HPDE6-E6E7 (cell line): Measurements from ENCODE around the gene LSP1.
A peak's percentile ranks its signal among the peaks of the same experiment; 100 is the strongest.

ENCODE experiments used
- DNase-seq: peaks from one replicate; pipeline ENCODE4 v3.0.0; 2011; ENCODE audit warnings: missing footprints; ENCODE audit errors: extremely low spot score

Gene LSP1

DNA sequence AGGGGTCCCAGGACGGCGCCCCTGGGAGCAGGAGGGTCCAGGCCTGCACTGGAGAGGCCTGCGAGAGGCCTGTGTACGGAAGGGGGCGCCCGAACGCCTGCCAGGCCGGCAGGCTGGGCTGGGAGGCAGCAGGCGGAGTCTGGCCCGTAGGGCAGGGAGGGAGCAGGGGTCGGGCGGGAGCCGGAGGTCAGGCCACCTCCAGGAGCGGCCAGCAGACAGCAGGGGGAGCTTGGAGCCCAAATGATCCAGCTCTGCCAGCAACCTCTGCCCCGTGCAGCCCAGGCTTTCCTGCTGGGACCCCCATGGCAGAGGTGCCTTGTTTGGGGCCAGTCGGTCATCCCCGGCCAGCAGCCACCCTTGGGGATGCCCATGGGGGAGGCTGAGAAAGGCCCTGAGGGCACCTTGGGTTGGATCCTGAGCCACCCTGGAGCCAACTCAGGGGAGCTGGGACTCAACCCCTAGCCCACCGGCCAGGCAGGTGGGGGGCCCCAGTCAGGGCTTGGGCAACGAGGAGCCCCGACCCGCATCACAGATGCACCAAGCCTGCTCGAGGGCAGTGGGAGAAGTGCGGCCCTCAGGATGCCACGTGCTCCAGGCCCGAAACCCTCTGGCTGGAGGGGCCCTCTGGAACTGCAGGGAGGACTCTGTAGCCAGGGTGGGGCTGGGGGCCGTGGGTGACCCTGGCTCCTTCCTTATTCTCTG is 27.7 kb upstream of the LSP1 start:
- DNase-seq, result no peak

DNA sequence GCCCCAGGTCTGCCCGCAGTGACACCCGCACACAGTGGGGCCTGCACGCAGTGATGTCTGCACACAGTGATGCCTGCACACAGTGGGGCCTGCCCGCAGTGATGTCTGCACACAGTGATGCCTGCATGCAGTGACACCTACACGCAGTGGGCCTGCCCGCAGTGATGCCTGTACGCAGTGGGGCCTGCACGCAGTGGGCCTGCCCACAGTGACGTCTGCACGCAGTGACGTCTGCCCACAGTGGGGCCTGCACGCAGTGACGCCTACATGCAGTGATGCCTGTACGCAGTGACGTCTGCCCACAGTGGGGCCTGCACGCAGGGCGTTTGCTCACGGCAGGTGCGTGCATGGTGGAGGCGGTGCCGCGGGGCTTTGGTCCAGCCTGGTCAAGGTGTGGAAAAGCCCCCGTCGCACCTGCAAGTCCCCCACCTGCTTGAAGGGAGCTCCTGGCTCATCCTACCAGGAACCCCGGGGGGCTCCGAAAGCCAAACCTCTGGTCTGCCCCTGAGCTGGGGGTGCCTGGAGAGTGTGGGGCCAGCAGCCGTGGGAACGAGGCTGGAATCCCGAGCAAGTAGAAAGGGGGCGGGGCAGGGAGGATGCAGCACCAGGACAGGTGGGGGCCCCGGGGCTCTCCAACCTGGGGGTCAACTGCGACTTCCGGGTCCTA is 27.0 kb upstream of the LSP1 start:
- no peak for DNase-seq

DNA sequence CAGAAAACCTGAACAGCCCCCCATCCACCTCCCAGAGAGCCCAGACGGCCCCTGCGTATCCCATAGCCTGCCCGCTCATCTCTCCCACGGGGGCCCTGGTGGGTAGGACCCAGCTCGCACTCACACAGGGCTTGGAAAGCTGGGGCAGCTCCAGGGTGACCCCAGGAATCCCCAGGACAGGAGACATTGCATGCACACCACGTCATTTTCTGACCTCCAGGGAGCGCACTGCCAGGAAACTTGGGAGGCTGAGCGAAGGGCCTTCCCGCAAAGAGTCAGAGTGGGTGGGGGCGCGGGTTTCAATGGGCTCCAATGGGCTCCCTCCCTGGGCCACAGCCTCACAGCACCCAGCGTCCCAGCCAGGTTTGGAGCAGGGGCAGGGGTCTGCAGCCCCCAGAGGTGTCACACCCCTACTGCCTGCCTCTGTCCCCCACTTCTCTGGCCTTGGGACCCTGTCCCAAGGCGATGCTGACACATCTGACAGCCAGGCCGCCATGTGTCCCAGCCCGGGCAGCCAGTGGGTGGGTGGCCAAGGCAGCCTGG is 26.3 kb upstream of the LSP1 start:
- DNase-seq, result no peak

DNA sequence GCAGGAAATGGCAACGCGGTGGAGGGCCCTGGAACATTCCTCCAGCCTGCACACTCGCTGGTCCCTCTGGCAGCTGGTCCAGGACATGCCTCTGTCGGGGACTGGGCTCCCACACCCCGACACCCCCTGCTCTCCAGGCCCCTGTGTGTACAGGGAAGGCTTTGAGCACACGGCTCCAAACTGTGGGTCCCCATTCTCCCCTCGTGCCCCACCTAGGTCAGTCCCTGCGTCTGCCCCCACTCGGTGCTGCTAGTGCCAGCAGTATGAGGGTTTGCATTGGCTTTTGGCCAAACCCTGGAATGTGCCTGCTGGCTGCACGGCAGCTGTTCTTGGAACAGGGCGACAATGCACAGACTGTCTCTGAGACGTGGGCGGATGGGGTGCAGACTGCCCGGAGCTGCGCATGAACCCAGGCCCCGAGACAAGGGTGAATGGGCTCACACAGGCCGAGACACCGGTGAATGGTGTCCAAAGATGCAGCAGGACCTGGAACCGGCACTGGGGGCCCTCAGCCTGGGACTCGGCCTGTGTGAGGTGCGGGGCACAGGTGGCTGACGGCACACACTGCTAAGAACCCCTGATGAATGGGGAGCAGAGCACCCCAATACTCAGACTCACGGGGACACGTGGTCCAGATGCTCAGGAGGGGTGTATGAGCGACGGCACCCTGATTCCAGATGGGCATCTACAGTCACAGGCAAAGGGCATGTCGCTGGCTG is 25.6 kb upstream of the LSP1 start:
- no peak for DNase-seq

DNA sequence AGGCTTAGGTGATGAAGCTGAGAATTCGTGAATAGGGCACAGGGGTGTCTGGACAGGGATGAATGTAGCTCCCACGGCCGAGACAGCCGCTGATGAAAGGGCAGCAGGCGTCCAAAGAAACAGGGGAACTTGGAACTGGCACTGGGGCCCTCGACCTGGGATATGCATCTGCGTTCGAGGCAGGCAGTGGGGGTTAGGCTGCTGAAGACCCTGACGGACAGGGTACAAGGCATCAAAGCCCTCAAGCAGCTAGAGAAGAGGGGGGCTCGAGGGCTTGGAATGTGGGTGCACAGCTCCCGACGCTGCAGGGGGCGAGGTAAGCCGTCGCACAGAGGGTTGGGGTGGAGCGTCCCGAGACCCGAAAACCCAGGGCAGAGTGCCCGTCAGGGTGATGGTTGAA is 25.0 kb upstream of the LSP1 start:
- DNase-seq, result no peak

DNA sequence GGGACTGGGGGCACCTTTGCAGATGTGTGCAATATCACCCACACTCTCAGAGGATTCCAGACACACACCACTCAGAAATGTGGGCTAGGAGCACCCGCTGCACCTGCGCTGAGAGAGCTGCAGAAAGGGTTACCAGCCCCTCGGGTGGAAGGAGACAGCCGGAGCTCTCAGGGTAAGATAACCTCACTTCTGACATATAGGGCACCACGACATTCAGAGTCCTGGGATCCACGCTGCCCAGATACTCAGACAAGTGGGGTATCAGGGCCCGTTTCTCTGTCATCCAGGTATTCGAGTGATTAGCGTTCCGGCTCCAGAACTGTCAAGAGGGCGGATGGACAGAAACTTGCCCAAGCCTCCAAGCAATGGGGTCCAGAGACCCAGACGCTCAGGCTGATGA is 24.3 kb upstream of the LSP1 start:
- DNase-seq, result no peak

DNA sequence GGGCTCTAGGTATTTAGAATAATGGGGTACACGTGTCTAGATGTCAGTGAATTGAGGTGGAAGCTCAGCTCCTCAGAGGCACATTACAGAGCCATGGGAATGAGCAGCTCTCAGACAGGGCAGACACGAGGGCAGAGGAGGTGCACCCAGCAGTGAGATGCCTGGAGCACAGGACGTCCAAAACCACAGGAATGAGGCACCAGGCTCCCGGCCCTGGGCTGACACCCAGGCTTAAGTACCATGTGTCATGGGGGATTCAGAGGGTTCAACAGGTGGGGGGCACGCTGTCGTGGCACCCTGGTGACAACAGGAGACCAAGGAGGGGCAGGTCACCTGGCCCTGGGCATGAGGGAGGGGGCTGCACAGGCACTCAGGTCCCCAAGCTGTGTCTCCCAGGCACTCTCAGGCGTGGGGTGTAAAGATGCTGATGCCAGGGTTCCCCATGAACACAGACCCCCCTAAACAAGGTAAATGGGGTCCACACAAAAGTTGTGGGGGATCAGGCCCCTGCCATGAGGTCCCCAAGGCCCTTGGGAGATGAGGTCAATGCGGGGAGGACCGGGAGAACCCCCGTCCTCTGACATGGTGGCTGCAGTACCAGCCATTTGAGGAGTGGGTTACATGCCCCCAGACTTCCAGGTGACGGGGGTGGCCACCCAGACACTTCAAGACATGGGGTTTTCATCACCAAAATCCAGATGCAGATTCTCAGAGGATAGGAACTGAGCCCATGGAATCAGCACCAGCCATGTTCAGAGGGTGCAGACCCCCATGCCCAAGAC is 23.7 kb upstream of the LSP1 start:
- peak; percentile 68 for DNase-seq

DNA sequence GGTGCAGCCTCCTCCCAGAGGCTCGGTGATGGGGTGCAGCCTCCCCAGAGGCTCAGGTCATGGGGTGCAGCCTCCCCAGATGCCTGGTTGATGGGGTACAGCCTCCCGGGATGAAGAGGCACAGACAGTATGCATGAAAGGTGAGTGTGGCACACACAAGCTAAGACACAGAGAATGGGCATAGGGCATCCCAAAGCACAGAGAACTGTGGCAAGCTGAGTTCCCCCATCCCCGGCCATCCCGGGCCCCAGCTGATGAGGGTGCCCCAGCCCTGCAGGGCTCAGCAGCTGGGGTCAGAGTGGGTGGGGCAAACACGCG is 22.9 kb upstream of the LSP1 start:
- DNase-seq, result no peak

DNA sequence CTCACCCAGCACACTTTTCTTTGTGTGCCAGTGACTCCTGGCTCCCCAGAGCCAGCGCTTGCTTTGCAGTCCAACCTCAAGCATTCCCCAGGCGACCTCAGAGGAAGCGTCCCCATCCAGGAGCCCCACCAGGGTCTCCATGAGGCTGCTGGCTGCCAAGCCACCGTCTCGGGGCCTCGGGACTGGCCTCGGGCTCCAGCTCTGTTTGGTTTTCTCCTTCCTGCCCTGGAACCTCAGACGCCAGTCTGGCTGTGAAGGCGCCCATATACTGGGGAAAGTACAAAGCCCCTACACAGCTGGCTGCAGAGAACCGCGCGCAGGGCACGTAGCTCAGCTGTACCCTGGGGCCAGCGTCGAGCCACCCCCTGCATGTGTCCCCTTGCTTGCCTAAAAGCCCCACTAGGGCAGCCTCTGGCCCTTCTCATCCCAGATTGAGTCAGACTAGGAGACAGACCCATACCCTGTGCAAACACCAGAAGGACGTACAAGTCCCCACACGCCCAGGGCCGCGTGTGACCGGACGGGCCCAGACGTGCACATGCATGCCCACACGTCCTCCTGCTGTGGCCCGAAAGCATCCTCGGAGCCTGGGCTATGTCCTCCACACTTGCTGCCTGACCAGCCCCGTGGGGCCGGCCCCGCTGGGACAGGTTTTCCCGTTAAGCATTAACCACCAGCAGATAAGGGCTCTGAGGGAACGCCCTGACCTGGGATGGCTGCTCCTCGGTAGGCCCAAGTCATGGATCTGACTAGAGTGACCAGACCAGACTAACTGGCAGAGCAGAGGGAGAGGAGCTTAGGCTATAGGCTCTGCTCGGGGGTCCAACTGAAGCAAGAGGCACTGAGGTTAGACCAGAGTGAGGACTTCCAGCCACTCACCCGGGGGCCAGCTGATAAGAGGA is 22.3 kb upstream of the LSP1 start:
- peak; percentile 89 for DNase-seq

DNA sequence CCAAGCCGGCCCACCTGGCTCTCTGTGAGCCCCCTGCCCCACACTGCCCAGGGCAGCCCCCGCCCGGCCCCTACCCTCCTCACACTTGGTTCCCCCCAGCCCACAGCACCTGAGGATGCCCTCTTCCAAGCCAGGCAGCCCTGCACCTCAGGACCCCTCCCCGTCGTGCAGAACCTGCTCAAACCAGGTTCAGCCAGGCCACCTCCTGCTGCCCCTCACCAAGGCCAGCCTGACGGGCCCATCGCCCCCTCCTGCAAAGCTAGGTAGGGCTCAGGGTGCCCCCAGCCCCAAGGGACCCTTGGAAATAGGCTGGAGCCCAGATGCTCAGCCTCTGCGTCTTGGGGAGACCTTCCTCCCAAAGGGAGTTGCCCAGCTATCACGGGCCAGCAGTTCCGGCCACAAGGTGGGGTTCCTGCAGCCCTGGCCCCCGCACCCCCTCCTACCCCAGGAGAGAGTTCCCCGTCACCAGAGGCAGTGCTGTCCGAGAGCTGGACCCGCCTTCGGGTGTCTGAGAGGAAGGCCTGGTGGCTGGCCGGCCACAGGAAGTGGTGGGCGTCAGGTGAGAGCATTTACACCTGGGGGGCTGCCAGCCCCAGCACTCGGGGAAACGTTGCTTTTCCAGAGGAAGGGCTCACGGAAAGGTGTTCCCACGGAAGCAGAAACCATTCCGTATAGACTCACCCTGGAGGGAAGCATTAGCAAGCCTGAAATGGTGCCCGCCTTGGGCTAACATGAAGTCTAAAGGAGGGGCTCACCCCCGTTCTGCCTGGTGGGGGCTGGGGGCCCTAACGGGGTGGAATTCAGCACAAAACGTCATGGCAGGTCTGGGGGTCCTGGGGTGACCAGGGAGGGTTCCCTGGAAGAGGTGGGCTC is 21.3 kb upstream of the LSP1 start:
- no peak for DNase-seq

DNA sequence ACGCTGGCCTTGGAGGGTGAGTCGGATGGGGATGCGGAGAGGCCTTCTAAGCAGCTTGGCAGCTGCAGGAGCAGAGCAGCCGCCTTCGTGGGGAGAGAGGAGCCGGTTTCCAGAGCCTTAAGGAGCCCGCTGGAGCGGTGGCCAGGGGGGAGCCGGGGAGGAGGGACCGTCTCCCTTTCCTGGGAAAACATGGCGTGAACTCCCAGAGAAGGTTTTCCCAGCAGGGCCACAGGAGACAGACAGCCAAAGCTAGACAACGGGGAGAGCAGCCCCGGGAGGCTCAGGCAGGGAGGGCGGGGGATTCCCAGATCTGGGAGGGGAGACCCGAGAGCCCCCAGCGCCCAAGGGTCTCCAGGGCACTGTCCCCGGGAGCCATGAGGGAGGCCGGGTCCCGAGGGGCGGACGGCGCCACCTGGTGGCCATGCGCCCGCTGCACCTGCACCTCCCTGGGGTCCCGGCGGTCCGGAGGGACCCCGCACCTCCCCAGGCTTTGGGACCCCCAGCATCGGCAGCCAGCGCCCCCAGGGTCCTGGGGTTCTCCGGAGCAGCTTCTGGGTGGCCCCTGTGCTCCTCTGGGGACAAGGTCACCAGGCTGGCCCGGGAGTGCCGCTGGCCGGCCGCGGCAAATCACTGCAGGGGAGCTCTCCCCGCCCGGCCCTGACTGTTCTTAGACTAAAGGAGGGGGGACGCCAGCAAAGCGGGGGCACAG is 20.5 kb upstream of the LSP1 start:
- DNase-seq, result no peak

DNA sequence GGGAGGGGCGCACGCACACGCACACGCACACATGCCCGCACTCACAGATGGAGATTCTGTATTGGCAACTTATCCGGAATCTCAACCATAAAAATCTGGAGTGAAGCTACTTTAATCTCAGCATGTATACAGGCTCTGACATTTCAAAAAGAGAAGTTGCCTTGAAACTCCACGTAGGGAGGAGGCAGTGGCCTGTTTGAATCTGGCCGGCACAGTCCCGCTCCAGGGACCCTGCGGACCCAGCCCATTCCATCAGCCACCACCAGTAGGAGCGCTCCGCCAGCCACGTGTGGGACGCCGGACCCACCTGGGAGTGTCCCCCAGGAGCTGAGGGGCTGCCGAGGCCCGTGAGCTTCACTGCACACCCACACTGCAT is 20.0 kb upstream of the LSP1 start:
- DNase-seq, result no peak

DNA sequence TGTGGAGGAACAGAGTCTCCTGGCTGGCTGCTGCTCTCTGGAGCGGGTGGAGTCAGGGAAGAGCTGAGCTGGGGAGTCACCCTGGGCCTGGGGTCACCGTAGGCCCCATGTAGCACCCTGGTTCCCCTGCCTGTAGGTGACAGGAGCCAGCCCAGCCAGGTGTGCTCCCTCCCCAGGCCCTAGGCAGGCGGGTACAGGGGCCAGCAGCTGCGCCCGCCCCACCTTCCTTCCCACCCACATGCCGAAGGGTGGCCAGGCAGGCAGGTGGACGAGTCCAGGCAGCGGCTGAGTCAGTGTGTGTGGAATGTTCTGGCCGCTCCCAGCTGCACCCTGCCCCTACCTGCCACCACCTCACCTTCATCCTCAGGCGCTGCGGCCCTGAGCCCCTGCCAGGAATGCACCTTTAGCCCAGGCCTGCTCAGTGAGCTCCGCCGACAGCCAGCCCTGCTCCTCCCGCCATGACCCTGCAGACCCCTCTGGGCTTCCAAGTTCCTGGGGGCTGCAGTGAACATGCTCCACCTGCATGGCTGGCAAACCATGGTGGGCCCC is 18.7 kb upstream of the LSP1 start:
- peak; percentile 86 for DNase-seq

DNA sequence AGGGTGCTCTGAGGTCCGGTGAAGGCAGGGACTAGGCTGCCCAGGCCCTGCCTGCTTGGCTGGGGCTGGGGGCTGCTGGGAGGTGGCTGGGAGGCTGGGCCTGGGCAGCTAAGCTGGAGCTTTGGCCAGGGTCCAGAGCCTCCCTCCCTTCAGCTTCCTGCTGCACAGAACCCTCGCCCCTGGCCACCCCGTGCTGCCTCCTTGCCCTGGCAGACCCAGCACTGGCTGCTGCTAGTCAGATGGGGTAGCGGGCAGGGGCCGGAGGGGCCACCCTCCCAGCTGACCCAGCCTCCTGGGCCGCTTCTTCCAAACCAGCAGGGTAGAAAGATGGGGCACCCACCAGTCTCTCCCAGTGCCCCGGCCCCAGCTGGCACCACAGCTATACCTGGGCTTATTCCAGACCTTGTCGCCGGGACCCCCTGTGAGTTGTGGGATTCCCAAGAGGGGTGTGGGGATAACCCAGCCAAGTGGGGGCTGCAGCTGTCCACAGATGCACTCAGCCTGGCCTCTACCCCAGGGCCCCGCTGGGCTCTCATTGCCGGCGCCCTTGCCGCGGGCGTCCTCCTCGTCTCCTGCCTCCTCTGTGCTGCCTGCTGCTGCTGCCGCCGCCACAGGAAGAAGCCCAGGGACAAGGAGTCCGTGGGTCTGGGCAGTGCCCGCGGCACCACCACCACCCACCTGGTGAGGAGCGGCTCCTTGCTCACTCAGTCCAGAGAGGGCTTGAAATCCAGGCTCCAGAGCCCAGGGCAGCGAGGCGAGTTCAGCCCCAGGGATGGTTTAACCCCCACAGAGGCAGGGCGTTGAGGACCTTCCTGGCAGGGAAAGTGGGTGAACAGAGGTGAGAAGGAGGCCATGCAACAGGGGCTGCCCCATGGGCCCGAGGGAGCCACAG is 17.9 kb upstream of the LSP1 start, which contains the start of gene SYT8:
TSS of gene SYT8 (plus strand) at position 212 of the 892 bp plus-strand sequence. CDS start at position 328, 116 bp downstream.
- no peak for DNase-seq

DNA sequence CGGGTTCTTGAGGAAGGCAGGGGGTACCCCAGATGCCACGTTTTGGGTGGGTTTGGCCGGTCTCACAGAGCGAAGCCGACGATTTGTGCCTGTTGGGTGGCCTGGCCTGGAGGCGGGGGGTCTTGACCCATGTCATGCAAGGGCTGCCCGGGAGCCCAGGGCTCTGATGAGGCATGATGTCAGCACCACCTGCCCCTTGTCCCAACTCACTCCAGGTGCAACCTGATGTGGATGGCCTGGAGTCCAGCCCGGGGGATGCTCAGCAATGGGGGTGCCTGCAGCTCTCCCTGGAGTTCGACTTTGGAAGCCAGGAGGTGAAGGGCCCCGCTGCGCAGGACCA is 17.2 kb upstream of the LSP1 start:
- DNase-seq, result no peak

DNA sequence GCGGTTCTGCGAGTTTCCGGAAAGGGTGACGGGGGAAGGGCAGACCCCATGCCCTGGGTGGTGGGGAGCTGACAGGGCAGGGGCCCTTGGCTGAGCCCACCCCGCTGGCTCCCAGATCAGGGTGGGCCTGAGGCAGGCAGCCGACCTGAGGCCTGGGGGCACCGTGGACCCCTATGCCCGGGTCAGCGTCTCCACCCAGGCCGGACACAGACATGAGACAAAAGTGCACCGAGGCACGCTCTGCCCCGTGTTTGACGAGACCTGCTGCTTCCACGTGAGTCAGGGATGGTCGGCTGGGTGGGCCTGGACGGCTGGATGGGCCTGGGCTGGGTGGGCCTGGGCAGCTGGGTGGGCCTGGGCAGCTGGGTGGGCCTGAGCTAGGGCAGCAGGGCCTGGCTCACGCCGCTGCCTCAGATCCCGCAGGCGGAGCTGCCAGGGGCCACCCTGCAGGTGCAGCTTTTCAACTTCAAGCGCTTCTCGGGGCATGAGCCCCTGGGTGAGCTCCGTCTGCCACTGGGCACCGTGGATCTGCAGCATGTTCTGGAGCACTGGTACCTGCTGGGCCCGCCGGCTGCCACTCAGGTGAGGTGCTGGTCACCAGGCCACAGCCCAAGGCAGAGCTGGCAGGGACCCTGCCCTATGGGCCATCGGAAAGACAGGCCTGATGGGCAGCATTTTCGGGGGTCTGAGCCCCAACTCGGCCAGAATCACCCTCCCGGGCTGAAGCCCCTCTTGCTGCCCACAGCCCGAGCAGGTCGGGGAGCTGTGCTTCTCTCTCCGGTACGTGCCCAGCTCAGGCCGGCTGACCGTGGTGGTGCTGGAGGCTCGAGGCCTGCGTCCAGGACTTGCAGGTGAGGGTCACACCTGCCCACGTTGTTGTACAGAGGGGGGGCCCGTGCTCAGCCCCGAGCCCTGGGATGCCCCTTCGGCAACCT is 16.6 kb upstream of the LSP1 start:
- DNase-seq, result no peak
